ENCODE measurements around the gene DUSP11.
A peak's percentile ranks its signal among the peaks of the same experiment; 100 is the strongest.
"Not testable (repeated sequence)": the region's sequence is repeated elsewhere in the genome, so short reads cannot be mapped to it uniquely, and the experiment has no call there.

DUSP11 gene

DNA sequence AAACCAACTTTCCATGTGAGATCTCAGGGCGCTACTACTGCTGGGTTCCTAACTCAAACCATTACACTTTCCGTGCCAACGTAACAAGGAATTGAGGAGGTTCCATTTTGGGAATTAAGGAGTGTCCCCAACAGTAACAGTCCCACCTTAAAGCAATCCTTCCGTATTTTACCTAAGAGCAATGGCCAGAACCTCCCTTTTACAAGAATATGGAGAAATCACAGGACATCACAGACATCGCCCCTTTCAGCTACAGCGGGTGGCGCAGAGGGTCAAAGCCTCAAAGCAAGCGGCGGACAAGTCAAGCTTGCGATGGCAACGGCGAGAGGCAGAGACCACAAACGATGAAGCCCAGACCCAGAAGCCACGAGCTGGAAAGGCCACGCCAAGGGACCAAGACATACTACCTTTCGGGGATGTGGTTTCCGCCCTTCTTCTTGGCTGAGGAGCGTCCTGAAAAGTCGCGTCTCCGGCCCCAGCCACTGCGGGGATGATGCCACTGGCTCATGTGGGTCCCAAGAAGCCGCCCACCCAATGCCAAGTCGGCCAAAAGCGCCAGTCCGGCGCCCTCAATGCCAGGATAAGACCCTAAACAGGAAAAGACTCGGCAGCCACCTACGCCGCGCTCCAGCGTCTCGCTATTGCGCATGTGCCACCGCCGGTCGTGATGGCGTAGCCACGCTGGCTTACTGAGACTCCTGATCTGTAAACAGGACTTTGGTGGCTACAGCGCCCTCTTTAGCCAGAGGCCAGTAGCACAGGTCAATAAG lies at the start of gene DUSP11:
DUSP11 (minus strand) TSS at position 637 of the 770 bp plus-strand sequence; CDS start at position 508, 129 bp downstream.
- DNase-seq, result peak; percentile 99

DNA sequence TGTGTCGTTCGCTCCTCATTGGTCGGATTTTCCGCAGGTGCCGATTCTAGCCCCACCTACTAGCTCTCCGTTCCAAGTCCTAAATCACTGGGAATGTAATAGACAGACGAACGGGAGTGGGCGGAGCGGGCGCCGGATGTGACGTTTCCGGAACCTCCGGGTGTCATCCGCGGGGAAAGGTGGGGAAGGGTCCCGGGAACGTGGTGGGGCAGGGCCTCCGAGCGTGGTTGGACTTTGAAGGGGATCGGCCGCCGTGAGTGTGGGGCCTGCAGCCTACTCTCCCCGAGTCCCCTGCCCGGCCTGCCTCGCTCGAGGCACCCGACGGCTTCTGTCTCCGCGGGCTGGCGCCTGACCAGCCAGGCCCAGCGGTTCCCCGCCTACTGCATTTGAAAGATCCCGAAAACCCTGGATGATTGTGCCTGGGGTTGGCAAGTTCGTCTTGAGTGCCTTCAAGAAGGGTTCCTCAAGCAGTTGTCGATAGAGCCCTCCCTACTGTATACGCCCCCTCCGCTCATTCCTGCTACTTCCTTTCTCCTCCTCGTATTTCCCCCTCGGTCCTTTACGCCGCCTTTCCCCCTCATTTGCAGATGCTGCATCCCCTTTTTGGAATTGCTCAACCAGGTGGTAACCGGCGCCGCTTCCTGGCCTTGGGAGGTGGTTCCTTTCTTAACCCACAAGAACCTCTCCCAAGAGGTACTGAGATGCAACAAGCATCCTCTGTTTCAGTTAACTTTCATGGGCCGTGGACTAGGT lies 49.1 kb upstream of the DUSP11 start, which contains the start of gene STAMBP:
STAMBP (plus strand) TSS at position 144 of the 753 bp plus-strand sequence. CDS start 1,896 bp downstream, outside the sequence.
- peak; percentile 92 for DNase-seq

DNA sequence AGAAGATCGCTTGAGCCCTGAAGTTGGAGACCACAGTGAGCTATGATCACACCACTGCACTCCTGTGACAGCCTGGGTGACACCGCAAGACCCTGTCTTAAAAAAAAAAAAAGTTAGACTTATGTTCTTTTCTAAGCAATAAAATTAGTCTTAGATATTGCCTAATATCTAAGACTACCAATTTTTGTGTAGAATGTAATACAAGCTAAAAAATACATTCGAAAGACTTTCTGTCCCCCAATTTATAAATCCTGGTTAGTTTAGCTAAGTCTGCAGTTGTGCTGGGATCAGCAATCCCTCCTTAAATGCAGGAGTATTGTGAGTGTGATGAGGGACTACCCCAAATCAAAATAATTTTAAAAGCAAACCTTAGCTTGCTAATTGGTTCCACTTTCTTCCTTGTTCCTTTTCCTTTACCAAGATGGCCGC lies 48.5 kb upstream of the DUSP11 start:
- DNase-seq, result no peak

DNA sequence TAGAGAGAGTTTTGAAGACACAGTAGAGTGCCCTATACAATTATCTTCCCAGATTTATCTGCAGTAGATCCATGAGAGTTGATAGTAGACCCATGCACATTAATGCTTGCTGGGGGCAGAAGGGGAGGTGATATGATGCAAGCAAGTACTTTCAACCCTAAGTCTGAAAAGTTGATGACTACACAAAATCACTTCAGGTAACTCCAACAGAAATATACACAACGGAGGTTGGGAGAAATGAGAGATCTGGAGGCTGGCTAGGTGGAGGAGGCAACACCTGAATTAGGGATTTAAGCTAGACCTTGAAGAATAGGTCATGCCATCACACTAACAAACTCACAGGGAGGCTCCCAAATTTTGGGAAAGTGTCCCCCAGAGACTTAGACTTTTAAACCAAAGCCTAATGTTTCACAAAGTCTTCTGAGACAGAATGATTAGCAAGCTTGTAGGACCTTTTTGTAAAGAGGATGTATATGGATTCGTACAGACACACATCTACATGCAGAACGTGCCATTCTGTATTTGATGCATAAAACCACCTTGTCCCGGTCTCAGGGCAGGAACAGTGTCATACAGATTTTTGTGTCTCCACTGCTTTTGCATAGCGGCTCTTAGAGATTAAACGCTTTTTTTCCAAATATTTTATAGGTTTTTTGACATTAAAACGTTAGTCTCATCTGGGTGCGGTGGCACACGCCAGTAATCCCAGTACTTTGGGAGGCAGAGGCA lies 47.9 kb upstream of the DUSP11 start:
- no peak for DNase-seq

DNA sequence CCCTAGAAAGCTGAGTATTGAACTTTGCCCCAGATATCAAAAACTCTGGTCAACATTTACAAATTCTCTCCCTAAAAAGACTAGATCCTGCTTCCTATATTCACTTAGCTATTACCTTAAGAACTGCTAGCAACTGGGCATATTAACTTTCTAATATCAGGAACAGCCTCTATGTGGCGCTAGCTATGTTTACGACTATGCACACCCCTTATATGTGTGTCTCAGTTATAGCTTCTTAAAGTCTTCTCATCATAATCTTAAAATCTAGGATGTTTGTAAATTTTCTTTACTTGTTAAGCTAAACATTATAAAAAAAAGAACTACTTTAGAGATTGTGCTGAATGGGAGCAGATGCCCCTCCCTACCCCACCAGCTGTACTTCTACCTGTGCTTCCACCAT lies 47.1 kb upstream of the DUSP11 start:
- no peak for DNase-seq

DNA sequence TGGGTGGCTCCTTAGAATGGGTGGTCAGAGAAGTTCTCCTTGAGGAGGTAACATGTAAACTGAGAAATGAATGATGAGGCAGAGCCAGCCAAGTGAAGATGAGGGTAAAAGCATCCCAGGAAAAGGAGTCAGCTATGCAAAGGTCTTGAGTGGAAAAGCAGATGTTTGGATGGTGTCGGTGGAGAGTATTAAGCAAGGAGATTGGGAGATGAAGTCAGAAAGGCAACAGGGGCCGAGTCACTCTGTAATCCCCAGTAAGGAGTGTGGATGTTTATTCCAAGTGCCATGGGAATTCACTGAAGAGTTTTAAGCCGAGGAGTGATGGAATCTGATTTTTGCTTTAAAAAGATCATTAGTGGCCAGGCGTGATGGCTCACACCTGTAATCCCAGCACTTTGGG lies 45.5 kb upstream of the DUSP11 start:
- no peak for DNase-seq

DNA sequence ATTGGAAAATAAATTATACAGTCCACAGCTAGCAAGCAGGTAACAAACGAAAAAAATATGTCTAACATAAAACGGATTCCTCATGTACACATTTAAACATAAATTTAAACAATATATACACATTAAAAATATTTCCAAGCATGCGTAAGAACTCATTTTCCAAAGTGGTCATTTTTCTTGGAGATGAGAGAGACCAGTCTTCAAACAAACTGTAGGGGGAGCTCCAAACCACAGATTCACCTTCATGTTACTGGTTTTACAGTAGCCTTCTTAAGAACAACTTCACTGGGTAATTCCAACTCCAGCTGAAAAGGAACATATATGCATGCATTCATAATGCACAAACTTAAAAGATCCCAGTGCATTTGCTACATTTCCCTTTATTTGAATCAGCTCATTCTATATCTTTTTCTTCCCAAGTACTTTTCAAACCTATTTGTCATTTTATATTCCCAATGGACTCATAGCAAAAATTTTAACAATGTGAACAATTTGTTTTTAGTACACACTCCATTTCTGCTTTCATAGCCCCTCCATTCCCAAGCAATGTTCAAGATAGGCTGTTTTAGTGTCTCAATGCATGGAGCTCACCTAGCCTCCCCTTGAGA lies 44.1 kb upstream of the DUSP11 start:
- no peak for DNase-seq

DNA sequence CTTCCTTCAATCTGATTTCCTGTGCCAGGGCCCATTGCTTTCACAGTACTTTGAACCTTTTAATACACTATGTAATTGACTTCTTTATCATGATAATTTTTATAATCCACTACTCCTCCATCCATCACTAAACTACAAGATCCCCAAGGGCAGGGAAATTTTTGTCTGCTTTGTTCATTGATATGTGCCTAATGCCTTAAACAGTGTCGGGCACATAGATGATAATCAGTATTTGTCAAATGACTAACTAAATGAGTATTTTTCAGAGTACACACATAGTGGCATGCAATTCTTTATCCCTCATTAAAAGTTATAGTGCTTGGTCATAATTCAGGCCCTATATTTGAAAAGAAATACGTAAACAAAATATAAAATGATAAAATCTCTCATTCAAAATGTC lies 43.5 kb upstream of the DUSP11 start:
- no peak for DNase-seq

DNA sequence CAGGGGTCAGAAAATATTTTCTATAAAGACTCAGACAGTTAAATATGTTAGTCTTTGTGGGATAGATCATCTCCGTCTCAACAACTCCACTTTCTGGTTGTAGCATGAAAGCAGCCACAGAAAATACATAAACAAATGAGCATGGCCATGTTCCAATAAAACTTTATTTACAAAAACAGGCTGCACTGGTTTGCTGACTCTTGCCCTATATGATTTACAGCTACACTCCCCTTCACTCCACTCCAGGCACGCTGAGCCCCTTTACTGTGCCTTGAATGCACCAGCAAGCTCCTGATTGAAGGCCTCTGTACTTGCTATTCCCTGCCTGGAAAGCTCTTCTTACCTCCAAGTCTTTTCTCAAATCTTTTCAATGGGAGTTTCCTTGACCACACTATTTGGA lies 43.1 kb upstream of the DUSP11 start:
- no peak for DNase-seq

DNA sequence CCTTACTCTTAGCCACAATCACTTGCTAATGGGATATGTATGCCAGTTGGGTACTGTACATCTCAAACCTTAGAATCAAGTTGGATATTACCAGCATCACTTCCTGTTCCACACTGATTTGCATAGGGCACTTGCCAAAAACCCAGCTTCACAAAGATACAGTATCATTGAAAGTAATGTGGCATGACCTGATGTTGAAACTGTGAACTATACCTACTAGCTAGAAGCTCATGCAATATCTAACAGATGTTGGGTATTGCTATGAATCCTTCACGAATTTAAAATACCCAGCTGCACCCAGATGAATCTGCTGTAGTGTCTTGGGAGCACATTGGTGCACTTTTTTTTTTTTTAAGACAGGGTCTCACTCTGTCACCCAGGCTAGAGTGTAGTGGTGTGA lies 42.4 kb upstream of the DUSP11 start:
- DNase-seq, result no peak

DNA sequence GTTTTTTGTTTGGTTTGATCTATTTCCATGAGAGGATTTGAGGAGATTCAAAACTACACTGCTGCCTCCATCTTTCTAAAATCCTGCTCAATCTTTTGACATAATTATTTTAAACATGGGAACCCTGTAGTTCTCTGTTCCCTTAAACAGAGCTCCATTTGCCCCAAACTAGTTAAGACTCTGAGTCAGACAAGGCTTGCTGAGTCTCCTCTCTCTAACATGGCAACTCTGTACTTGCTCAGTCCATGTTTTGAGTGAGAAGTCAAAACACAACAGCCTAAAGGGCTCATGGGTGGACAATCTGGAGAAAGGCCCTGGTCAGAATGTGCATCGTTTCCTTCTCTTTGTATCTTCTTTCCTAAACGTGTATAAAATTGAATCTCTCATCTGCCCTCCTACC lies 41.8 kb upstream of the DUSP11 start:
- DNase-seq, result no peak

DNA sequence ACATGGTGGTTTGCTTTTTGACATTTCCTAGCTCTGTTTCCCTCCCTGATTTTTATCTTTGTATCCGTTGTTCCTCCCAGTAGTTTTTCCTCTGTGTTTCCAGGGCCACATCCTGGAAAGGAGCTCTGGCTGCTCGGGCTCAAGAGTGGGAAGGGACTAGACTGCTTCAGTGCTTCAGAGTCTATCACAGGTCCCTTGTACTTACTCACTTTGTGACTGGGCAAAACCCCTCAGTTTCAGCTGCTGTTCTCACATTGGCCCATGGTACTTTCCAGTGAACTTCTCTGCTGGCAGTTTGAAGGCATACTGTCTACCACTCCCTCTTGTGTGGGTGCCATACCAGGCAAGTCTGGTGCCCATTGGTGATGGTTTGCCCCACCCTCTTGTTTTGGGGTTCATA lies 41.3 kb upstream of the DUSP11 start:
- no peak for DNase-seq

DNA sequence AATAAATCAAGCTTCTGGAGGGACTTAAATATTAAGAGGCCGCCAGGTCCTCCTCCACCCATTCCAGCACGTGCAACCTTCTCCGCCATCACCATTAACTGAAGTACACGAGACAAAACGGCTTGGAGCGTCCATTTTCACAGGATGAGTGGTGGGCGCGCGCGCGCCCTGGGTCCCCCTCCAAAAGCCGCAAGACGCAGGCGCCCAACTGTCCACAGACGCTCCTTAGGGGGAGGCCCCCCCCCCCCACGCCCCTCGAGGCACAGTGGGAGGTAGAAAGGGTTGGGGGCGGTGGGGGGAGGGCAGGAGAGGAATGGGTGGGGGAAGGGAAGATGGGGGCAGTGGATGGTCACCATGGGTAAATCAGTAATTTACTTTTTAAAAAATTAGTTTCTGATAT lies 38.4 kb upstream of the DUSP11 start:
- no peak for DNase-seq

DNA sequence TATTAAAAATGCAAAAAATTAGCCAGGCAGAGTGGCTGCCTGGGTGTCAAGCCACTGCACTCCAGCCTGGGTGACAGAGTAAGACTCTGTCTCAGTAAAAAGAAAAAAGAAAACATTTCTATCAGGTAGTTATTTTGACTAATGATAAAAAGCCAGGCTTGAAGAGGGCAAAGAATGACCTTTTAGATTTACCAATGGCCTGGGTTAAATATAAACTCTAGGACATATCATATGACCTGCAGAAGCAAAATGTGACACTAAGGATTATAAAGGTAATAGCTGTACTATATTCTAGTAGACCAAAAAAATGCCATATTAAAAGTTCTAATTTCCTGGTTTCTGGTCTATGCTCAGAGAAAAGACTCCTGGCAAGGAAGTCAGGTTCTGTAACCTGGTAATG lies 32.7 kb upstream of the DUSP11 start:
- DNase-seq, result no peak

DNA sequence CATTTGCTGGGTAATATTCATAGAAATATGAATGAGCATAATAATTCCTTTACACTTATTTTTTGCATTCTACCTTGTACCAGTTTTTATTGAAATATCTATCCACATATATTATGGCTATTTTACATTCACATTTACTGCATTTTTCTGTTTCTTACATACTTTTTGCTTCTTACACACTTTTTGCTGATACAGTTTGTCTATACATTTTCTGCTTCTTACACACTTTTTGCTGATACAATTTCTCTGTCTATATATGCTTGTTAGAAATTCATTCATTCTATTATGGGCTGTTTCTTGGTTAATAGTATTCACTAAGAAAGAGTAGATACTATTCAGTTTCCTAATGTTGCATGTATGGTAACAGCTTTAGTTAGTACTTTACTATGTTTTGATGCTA lies 32.0 kb upstream of the DUSP11 start:
- no peak for DNase-seq

DNA sequence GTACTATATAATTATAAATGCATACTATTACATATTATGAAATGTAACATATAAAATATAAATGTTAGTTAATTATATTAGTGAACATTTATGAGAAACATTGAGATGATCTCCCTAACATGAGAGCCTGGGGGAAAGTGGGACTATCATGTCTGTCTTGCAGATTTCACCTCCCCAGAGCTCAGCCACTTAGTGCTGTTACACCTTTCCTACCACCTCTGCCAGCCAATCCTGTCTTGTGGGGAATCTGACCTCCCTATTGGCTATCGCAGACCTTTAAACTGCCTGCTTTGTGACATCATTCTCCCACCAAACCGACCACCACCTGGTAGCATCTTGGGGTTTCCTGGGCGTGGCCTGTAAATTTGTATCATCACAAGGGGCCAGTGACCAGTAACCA lies 4.0 kb upstream of the DUSP11 start, which contains the start of gene C2orf78:
C2orf78 (plus strand) TSS at position 301 of the 400 bp plus-strand sequence. CDS start 127 bp downstream, outside the sequence.
- not testable (repeated sequence) for DNase-seq

DNA sequence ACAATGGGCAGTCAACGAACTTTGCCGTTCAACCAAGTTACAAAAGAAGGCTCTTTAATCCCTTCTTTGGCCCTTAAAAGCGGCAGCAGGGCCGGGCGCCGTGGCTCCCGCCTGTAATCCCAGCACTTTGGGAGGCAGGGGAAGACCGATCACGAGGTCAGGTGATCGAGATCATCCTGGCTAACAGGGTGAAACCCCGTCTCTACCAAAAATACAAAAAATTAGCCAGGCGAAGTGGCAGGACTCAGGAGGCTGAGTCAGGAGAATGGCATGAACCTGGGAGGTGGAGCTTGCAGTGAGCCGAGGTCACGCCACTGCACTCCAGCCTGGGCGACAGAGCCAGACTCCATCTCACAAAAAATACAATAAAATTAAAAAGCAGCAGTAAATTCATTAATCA lies 3.5 kb upstream of the DUSP11 start:
- not testable (repeated sequence) for DNase-seq

DNA sequence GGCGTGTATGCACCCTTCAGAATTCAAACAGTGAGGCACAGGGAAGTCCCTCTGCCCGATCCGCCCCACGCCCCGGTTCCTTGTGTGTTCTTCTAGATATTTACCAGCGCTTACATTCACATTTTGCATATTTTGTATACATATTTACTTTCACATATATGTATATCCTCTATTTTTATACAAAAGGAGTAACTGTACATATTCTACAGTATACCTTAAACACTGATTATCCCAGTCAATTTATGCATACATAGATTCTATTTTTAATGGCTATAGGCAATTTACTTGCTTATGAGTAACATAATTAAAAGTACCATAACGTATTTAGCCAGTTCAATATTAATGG lies 307 bp upstream of the DUSP11 start:
- no peak for DNase-seq

DNA sequence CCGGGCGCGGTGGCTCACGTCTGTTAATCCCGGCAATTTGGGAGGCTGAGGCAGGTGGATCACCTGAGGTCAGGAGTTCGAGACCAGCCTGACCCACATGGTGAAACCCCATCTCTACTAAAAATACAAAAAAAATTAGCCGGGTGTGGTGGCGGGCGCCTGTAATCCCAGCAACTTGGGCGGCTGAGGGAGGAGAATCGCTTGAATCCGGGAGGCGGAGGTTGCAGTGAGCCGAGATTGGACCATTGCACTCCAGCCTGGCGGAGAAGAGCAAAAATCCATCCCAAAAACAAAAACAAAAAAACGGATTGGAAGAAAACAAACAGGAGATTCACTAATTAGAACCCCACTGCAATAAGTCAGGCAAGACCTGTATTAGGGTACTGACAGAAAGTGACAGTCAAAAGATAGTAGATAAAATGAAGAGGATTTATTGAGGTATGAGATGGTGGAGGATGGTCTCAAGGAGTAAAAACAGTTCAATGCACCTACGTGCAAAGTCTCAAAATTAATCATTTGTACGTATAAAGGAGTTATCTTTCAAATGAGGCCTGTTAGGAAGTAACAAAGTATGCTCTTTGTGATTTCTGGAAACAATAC lies 936 bp downstream of the DUSP11 start:
- not testable (repeated sequence) for DNase-seq

DNA sequence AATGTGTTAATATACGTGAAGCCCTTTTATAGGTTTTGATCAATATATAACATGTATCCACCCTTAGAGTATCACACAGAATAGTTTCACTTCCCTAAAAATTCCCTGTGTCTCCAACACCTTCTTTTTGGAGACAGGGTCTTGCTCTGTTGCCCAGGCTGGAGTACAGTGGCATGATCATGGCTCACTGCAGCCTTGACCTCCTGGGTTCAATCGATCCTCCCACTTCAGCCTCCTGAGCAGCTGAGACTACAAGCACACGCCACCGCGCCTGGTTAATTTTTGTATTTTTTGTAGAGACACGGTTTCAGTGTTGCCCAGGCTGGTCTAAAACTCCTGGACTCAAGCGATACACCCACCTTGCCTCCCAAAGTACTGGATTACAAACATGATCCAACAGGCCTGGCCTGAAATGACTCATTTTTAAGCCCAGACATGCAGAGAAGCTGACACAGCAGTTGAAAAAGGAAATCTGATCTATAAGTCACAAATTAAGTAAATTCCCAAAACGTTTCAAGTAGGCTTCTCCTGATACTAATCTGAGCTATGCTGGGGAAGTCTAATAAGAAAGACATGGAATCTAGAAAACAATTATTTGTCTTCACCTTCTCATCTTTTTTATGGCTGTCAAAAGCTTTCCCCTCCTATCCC lies 2.9 kb downstream of the DUSP11 start:
- DNase-seq, result no peak

DNA sequence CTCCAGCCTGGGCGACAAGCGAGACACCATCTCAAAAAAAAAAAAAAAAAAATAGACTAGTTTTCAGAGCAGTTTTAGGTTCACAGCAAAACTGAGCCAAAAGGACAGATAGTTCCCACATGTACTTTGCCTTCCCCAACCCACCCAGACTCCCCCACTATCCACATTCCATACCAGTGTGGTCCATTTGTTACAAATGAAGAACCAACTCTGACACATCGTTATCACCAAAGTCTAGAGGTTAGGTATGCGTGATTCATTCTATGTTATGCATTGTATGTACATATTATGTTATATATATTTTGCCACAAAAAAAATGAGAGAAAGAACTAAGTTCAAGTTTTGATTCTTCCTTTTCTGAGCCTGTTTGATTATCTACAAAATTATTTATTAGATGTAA lies 3.5 kb downstream of the DUSP11 start:
- DNase-seq, result no peak

DNA sequence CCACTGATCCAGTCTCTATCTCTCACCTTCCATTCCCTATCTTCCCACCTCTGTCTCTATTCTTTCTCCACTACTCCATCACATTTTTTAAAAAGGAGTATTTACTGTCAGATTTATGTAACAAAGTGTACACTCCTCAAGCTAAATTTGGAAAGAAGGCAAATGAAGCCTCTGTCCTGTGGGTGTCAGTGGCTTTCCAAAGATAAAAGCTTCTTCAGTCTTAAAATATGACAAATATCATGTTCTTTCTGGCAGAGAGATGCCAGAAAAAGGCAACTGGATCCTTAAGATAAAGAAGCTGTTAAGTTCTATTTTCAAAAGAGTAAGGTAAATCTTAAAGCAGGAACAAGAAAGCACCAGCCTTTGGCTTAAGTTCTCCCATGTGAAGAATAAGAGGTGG lies 7.1 kb downstream of the DUSP11 start:
- DNase-seq, result no peak

All from activated CD8-positive, alpha-beta memory T cell treated with anti-CD3 and anti-CD28 coated beads for 24 hours (primary cell).